GM18907 (cell line): ENCODE results near the gene RTBDN.
"Not testable (repeated sequence)": the region's sequence is repeated elsewhere in the genome, so short reads cannot be mapped to it uniquely, and the experiment has no call there.

ENCODE experiments used
- ATAC-seq: cut with Tn5 transposase; IDR thresholded peaks from one replicate; pipeline ENCODE4 v1.9.1; 2021; ENCODE audit warnings: mild to moderate bottlenecking, moderate library complexity; ENCODE audit not compliant: unreplicated experiment

The RTBDN gene

GRCh38 chr19:12858041-12858928 lies 23.9 kb upstream of the RTBDN start:
- no peak for ATAC-seq

GRCh38 chr19:12856653-12857052 lies 22.3 kb upstream of the RTBDN start:
- no peak for ATAC-seq

GRCh38 chr19:12847159-12848139 lies 13.1 kb upstream of the RTBDN start:
- ATAC-seq: peak; percentile 60

GRCh38 chr19:12846613-12847012 lies 12.2 kb upstream of the RTBDN start:
- not testable (repeated sequence) for ATAC-seq

- no peak for ATAC-seq
Measured at GRCh38 chr19:12843999-12844732, 9.8 kb upstream of the RTBDN start.

GRCh38 chr19:12843328-12843727 lies 8.9 kb upstream of the RTBDN start:
- ATAC-seq: no peak

- ATAC-seq: no peak
Measured at GRCh38 chr19:12842511-12842910, 8.1 kb upstream of the RTBDN start.

GRCh38 chr19:12841094-12841493 lies 6.7 kb upstream of the RTBDN start:
- no peak for ATAC-seq

- no peak for ATAC-seq
Measured at GRCh38 chr19:12840091-12841079, 6.0 kb upstream of the RTBDN start.

- no peak for ATAC-seq
Measured at GRCh38 chr19:12838886-12839756, 4.7 kb upstream of the RTBDN start.

GRCh38 chr19:12838182-12838885 lies 4.0 kb upstream of the RTBDN start, which contains the start of gene MAST1:
MAST1 (plus strand) TSS chr19:12838515; CDS start chr19:12838573, 58 bp downstream.
- no peak for ATAC-seq

GRCh38 chr19:12837225-12837624 lies 2.8 kb upstream of the RTBDN start:
- no peak for ATAC-seq

GRCh38 chr19:12836529-12836863 lies 2.1 kb upstream of the RTBDN start:
- ATAC-seq: no peak

- no peak for ATAC-seq
Measured at GRCh38 chr19:12834976-12835757, 788 bp upstream of the RTBDN start.

GRCh38 chr19:12833738-12834565 lies 427 bp downstream of the RTBDN start:
- no peak for ATAC-seq

- no peak for ATAC-seq
Measured at GRCh38 chr19:12833418-12833737, 1.0 kb downstream of the RTBDN start.

- ATAC-seq: no peak
Measured at GRCh38 chr19:12828494-12828893, 5.9 kb downstream of the RTBDN start.
